HG02943 (cell line): ENCODE measurements around the gene RPS2.

Experiments
- ATAC-seq: cut with Tn5 transposase; IDR thresholded peaks from one replicate; pipeline ENCODE4 v1.9.1; 2021; ENCODE audit warnings: mild to moderate bottlenecking, low read depth, moderate library complexity; ENCODE audit not compliant: unreplicated experiment

RPS2 gene

GRCh38 chr16:1999866-2000514, 35.4 kb upstream of the RPS2 start:
- no peak for ATAC-seq

- no peak for ATAC-seq
Measured at GRCh38 chr16:1998852-1999801, 34.5 kb upstream of the RPS2 start.

- ATAC-seq, result no peak
Measured at GRCh38 chr16:1998360-1998835, 33.8 kb upstream of the RPS2 start.

GRCh38 chr16:1997494-1998359, 33.1 kb upstream of the RPS2 start:
- no peak for ATAC-seq

GRCh38 chr16:1993731-1994131, 29.1 kb upstream of the RPS2 start:
- ATAC-seq, result no peak

- ATAC-seq, result no peak
Measured at GRCh38 chr16:1992704-1993317, 28.2 kb upstream of the RPS2 start.

- peak; percentile 41 for ATAC-seq
Measured at GRCh38 chr16:1991948-1992703, 27.5 kb upstream of the RPS2 start.

GRCh38 chr16:1991588-1991947, 26.9 kb upstream of the RPS2 start:
- ATAC-seq, result no peak

GRCh38 chr16:1991135-1991551, 26.5 kb upstream of the RPS2 start:
- ATAC-seq, result peak; percentile 45

GRCh38 chr16:1990351-1991134, 25.9 kb upstream of the RPS2 start:
- no peak for ATAC-seq

GRCh38 chr16:1990101-1990350, 25.4 kb upstream of the RPS2 start:
- no peak for ATAC-seq

- no peak for ATAC-seq
Measured at GRCh38 chr16:1989209-1990100, 24.8 kb upstream of the RPS2 start, which contains the start of gene SYNGR3. Gene SYNGR3, plus strand, starts transcription at chr16:1989970. Its CDS starts 133 bp downstream, at chr16:1990103.

GRCh38 chr16:1987198-1987597, 22.6 kb upstream of the RPS2 start:
- ATAC-seq, result no peak

- ATAC-seq, result no peak
Measured at GRCh38 chr16:1985466-1986150, 21.0 kb upstream of the RPS2 start.

- ATAC-seq, result no peak
Measured at GRCh38 chr16:1984347-1985225, 20.0 kb upstream of the RPS2 start.

- ATAC-seq, result peak; percentile 61
Measured at GRCh38 chr16:1983544-1984346, 19.1 kb upstream of the RPS2 start, which contains the start of gene GFER. Gene GFER, plus strand, starts transcription at chr16:1984193. Its CDS starts 26 bp downstream, at chr16:1984219.
